Measurements from ENCODE around the gene APEX1. TPM values are rescaled to one million over a fixed set of nuclear protein-coding genes. Genes with fewer than 3 reads are reported as not detected.

The APEX1 gene
- total and polyA plus RNA-seq, 2 of the 8 experiments (the other 6 are each of a cell fraction or from before 2014, with no cell fraction given) = 384 to 700 TPM

DNA sequence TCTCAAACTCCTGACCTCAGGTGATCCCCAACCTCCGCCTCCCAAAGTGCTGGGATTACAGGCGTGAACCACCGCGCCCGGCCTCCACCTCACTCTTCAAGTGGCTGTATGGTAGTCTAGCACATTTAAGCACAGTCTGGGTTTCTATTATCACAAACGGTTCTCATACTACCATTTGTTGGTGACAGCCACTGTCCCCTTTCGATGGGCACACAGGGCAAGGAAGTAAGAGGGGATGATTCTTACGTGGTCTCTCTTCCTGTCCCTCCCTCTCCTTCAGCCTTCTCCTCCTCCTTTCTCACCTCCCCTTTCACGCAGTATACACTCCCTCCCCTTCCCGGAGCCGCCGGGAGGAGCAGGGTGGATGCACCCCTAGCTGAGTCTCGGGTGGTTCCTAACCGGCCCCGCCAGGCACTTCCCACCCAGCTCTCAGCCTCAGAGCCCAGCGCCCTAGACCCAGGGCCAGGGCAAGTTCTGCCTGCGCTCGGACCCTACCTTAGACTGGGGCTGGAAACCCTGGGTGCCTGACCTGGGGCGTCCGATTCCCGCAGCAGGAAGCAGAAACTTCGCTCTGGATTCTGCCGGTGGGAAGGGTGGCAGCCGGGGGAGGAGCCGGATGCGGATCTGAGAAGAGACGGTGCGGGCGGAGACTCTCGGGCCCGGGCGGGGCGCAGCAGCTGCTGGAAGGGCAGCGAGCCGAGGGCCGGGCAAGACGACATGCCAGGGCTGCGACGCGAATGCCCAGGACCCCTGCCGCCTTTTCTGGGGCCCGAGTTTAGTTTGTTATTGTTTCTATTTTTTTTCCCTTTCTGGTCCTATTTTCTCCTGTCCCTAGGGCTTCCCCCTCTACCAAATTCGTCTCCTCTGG is 41.9 kb upstream of the APEX1 start, which contains the start of gene TEP1 (continued):
- TF ChIP-seq CBX5 (IDR thresholded peaks at IDR 0.05; ENCODE audit: low read depth, low read length) (no peak), EP300 (IDR thresholded peaks at IDR 0.05; ENCODE audit: borderline replicate concordance in 1 of 2, low read depth in 2 of 2, low read length in 2 of 2) (no peak), CHD1 (IDR thresholded peaks at IDR 0.05; ENCODE audit: low read depth, low read length) (no peak), ASH2L (IDR thresholded peaks at IDR 0.05; ENCODE audit: low read length) (peak; percentile 90), SAP30 (IDR thresholded peaks at IDR 0.05; ENCODE audit: insufficient read depth, insufficient replicate concordance, low read length) (peak; percentile 46), BRCA1 (IDR thresholded peaks at IDR 0.05; ENCODE audit: low read depth, low read length) (no peak), PHF8 (conservative IDR thresholded peaks at IDR 0.05; ENCODE audit: low read depth, low read length) (peak; percentile 61; the same call in 1 of the 2 replicates), CTBP2 (IDR thresholded peaks at IDR 0.05; ENCODE audit: borderline replicate concordance, insufficient read depth, insufficient read length, low read length) (no peak), HDAC2 (IDR thresholded peaks at IDR 0.05; ENCODE audit: borderline replicate concordance in 1 of 2, low read depth in 2 of 2, low read length in 2 of 2) (peak in 1 of 2 experiments; percentile 82; a peak in 1 of 4 replicates), MAFK (IDR thresholded peaks at IDR 0.05; ENCODE audit: low read depth, low read length) (no peak), CREB1 (IDR thresholded peaks at IDR 0.05) (no peak), SP2 (IDR thresholded peaks at IDR 0.05; ENCODE audit: low read length) (no peak), NANOG (IDR thresholded peaks at IDR 0.05; ENCODE audit: insufficient read depth, low read depth, low read length, poor library complexity, severe bottlenecking) (no peak), KDM1A (IDR thresholded peaks at IDR 0.05; ENCODE audit: borderline replicate concordance, low read length) (no peak), POU5F1 (IDR thresholded peaks at IDR 0.05; ENCODE audit: low read depth, low read length) (no peak), RBBP5 (IDR thresholded peaks at IDR 0.05; ENCODE audit: borderline replicate concordance, low read depth, low read length) (peak; percentile 80; the same call in 1 of the 2 replicates)
- TF ChIP-seq, protein P1, sequence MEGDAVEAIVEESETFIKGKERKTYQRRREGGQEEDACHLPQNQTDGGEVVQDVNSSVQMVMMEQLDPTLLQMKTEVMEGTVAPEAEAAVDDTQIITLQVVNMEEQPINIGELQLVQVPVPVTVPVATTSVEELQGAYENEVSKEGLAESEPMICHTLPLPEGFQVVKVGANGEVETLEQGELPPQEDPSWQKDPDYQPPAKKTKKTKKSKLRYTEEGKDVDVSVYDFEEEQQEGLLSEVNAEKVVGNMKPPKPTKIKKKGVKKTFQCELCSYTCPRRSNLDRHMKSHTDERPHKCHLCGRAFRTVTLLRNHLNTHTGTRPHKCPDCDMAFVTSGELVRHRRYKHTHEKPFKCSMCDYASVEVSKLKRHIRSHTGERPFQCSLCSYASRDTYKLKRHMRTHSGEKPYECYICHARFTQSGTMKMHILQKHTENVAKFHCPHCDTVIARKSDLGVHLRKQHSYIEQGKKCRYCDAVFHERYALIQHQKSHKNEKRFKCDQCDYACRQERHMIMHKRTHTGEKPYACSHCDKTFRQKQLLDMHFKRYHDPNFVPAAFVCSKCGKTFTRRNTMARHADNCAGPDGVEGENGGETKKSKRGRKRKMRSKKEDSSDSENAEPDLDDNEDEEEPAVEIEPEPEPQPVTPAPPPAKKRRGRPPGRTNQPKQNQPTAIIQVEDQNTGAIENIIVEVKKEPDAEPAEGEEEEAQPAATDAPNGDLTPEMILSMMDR (IDR thresholded peaks at IDR 0.05; ENCODE audit: control extremely low read depth in 1 of 3, insufficient read depth in 1 of 3, low read depth in 1 of 3, low read length in 3 of 3) = no peak
- TF ChIP-seq, protein P2, sequence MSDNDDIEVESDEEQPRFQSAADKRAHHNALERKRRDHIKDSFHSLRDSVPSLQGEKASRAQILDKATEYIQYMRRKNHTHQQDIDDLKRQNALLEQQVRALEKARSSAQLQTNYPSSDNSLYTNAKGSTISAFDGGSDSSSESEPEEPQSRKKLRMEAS (IDR thresholded peaks at IDR 0.05) = no peak
